Smooth muscle cell (in vitro differentiated cells): Measurements from ENCODE around the gene CLASP1. TPM values are rescaled to one million over a fixed set of nuclear protein-coding genes. Genes with fewer than 3 reads are reported as not detected.

Source experiments
- DNase-seq: peaks from one replicate; lab custom pipeline; 2025; ENCODE audit not compliant: unreplicated experiment; lab: John Stamatoyannopoulos, UW
- H2AFZ ChIP-seq: fragments of 200-600 bp; sonication (generic); 2 replicates; pipeline ENCODE4 v1.6.0; 2016; ENCODE audit warnings: antibody characterized with exemption, low read depth, mild to moderate bottlenecking
- H3F3A ChIP-seq: fragments of 200-600 bp; sonication (generic); 2 replicates; pipeline ENCODE4 v1.6.0; 2017; ENCODE audit warnings: antibody characterized with exemption, low read depth
- H3K27ac ChIP-seq: fragments of 200-600 bp; sonication (generic); 2 replicates; pipeline ENCODE4 v1.5.1; 2016; ENCODE audit warnings: low read depth, mild to moderate bottlenecking
- H3K27me3 ChIP-seq: fragments of 200-600 bp; sonication (generic); 2 replicates; pipeline ENCODE4 v1.6.1; 2016; ENCODE audit warnings: low read depth, mild to moderate bottlenecking
- H3K36me3 ChIP-seq: fragments of 200-600 bp; sonication (generic); 2 replicates; pipeline ENCODE4 v1.5.1; 2016; ENCODE audit warnings: low read depth
- H3K4me1 ChIP-seq: fragments of 200-600 bp; sonication (generic); 2 replicates; pipeline ENCODE4 v1.5.1; 2016; ENCODE audit warnings: low read depth
- H3K4me2 ChIP-seq: fragments of 200-600 bp; sonication (generic); 2 replicates; pipeline ENCODE4 v1.6.0; 2016; ENCODE audit warnings: mild to moderate bottlenecking
- H3K4me3 ChIP-seq: fragments of 200-600 bp; sonication (generic); 2 replicates; pipeline ENCODE4 v1.5.1; 2016; ENCODE audit warnings: mild to moderate bottlenecking
- H3K79me2 ChIP-seq: fragments of 200-600 bp; sonication (generic); 2 replicates; pipeline ENCODE4 v1.6.0; 2016; ENCODE audit warnings: low read depth, mild to moderate bottlenecking
- H3K9ac ChIP-seq: fragments of 200-600 bp; sonication (generic); 2 replicates; pipeline ENCODE4 v1.6.0; 2016; ENCODE audit warnings: low read depth
- H3K9me3 ChIP-seq: fragments of 200-600 bp; sonication (generic); replicated peaks from 2 replicates; pipeline ENCODE4 v1.5.1; 2016; ENCODE audit warnings: low read depth
- H4K20me1 ChIP-seq: fragments of 200-600 bp; sonication (generic); 2 replicates; pipeline ENCODE4 v1.6.0; 2016; ENCODE audit warnings: low read depth
- WGBS: methylation state at CpG from one replicate; pipeline ENCODE4 v1.1.7; 2016; ENCODE audit warnings: low lambda C conversion rate; 5-methylcytosine and 5-hydroxymethylcytosine counted together
- polyA plus RNA-seq: library from polyadenylated mRNA; unstranded; fragments of >200 nt; fragmentation: Nextera tagmentation; extraction: Ambion mirVana; gene quantifications from 2 replicates; pipeline ENCODE4 v1.2.1, GENCODE V29; 2016
- total RNA-seq: library from RNA; depleted of rRNA; stranded (reverse); fragments of >200 nt; gene quantifications from 2 replicates; pipeline ENCODE4 v1.2.3, GENCODE V29; 2014
- TF ChIP-seq, protein P1 (sequence below): fragments of 200-600 bp; sonication (generic); IDR thresholded peaks from 2 replicates; pipeline ENCODE4 v1.5.1; 2017; ENCODE audit warnings: borderline replicate concordance, mild to moderate bottlenecking, antibody characterized with exemption; ENCODE audit not compliant: insufficient read depth, poor library complexity, severe bottlenecking

The CLASP1 gene
- total and polyA plus RNA-seq, 2 experiments from 2014 or later = 15.0 to 33.8 TPM

DNA sequence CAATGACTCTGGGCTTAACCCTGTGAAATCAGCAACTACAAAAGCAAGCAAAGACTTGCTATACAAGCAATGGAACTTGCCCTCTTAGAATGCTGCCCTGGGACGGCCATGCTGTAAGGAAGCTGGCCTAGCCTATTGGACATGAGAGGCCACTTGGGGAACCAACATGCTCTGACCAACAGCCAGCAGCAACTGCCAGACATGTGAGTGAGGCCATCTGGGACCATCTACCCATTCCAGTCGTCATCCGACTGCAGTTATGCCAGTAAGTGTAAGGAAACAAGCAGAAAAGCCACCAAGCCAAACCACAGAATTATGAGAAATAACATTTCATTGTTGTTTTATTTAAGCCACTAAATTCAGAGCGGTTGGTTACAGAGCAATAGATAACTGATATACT, 40.9 kb downstream of the CLASP1 start:
- no peaks in the 10 kb centered on the region for H3K27me3 ChIP-seq
- H3K79me2 ChIP-seq = peaks cover 40% of the 10 kb centered on the region
- no peak overlapping the region for H3K27ac ChIP-seq
- no peak overlapping the region for H3K4me3 ChIP-seq
- 93% methylated on average over 4 of the region's 4 CpGs for WGBS
- no peaks in the 10 kb centered on the region for H3K9me3 ChIP-seq
- no peaks in the 10 kb centered on the region for H3K36me3 ChIP-seq
- H2AFZ ChIP-seq = no peak overlapping the region
- no peaks in the 10 kb centered on the region for H3F3A ChIP-seq
- H3K4me1 ChIP-seq = no peaks in the 10 kb centered on the region
- TF ChIP-seq, protein P1, sequence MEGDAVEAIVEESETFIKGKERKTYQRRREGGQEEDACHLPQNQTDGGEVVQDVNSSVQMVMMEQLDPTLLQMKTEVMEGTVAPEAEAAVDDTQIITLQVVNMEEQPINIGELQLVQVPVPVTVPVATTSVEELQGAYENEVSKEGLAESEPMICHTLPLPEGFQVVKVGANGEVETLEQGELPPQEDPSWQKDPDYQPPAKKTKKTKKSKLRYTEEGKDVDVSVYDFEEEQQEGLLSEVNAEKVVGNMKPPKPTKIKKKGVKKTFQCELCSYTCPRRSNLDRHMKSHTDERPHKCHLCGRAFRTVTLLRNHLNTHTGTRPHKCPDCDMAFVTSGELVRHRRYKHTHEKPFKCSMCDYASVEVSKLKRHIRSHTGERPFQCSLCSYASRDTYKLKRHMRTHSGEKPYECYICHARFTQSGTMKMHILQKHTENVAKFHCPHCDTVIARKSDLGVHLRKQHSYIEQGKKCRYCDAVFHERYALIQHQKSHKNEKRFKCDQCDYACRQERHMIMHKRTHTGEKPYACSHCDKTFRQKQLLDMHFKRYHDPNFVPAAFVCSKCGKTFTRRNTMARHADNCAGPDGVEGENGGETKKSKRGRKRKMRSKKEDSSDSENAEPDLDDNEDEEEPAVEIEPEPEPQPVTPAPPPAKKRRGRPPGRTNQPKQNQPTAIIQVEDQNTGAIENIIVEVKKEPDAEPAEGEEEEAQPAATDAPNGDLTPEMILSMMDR = no peak
- peaks cover 96% of the 10 kb centered on the region for H4K20me1 ChIP-seq
- H3K4me2 ChIP-seq = no peak overlapping the region
- DNase-seq = no peak
- H3K9ac ChIP-seq = no peak overlapping the region

DNA sequence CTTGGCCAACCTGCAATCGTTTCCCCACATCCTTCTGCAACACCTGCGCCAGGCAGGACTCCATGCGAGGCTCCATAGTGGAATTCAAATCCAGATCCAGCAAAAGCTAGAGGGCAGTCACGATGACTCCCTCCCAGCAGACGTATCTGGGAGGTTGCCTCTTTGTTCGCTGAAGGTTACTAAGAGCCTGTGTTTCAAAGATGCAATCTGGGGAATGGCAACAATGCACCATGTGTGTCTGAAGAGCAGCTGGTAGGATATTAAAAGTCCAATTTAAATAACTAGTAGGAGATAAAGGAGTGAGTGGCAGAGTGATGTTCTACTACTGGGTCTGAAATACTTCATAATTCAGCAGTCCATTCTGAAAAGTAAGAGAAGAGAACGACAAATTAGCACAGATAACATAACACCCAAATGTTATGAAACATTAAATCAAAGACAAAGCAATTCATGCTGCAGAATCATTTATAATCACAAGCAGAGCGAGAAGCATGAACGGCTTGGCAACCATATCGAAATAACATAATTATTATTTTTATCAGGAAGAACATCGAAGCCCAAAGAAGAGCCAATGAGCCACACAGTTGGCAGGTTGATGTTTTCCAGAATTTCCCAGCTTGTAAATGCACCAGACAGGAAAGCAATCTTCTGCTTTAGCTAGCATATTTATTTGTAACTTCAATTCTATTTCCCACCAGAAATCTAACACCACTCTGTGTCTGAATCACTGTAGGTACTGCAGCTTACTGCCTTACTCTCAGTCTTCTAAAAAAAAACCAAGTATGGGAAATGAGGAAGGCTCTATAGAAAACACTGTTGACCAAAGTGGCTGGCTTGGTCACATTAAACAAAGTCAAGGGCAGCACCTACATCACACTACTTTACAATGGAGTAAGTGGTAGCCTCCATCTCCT, 43.2 kb downstream of the CLASP1 start:
- H3K27ac ChIP-seq = no peak overlapping the region
- H3K4me3 ChIP-seq = no peak overlapping the region
- no peak overlapping the region for H3K9ac ChIP-seq
- no peak overlapping the region for H2AFZ ChIP-seq
- WGBS = 93% methylated on average over 11 of the region's 11 CpGs
- no peak overlapping the region for H3K4me2 ChIP-seq
- H3K36me3 ChIP-seq = no peaks in the 10 kb centered on the region
- no peaks in the 10 kb centered on the region for H3K27me3 ChIP-seq
- H3K79me2 ChIP-seq = peaks cover 39% of the 10 kb centered on the region
- H4K20me1 ChIP-seq = peaks cover 97% of the 10 kb centered on the region
- H3F3A ChIP-seq = no peaks in the 10 kb centered on the region
- H3K4me1 ChIP-seq = no peaks in the 10 kb centered on the region
- DNase-seq = no peak
- TF ChIP-seq, protein P1 = no peak
- no peaks in the 10 kb centered on the region for H3K9me3 ChIP-seq

DNA sequence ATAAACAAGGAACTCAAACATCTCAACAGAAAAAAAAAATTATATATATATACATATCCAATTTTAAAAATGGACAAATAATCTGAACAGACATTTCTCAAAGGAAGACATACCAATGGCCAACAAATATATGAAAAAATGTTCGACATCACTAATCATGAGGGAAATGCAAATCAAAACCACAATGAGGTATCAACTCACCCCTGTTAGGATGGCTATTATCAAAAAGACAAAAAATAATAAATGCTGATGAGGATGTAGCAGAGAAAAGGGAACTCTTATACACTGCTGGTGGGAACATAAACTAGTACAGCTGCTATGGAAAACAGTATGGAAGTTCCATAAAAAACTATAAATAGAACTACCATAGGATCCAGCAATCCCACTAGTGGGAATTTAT, 46.1 kb downstream of the CLASP1 start:
- Histone ChIP-seq H2AFZ (no peak overlapping the region), H3K4me2 (no peak overlapping the region), H3K4me3 (no peak overlapping the region), H3K36me3 (no peaks in the 10 kb centered on the region), H4K20me1 (peaks cover 100% of the 10 kb centered on the region), H3K9ac (no peak overlapping the region), H3F3A (no peaks in the 10 kb centered on the region), H3K27me3 (no peaks in the 10 kb centered on the region), H3K4me1 (no peaks in the 10 kb centered on the region), H3K27ac (no peak overlapping the region), H3K79me2 (peaks cover 30% of the 10 kb centered on the region), H3K9me3 (no peaks in the 10 kb centered on the region)
- DNase-seq = no peak
- whole genome bisulfite sequencing = 98% methylated on average over 1 of the region's 1 CpG
- TF ChIP-seq, protein P1 = no peak
